Astrocyte (in vitro differentiated cells and primary cell): Measurements from ENCODE around the gene CCDC30.

Source experiments
- EZH2 ChIP-seq: IDR thresholded peaks from 2 replicates; pipeline ENCODE4 v1.6.1; 2012; ENCODE audit warnings: mild to moderate bottlenecking, low read length, inconsistent platforms; ENCODE audit not compliant: insufficient read depth
- TF ChIP-seq, protein P1 (sequence below): IDR thresholded peaks from 2 replicates; pipeline ENCODE4 v1.5.1; 2011; ENCODE audit warnings: low read depth, mild to moderate bottlenecking, inconsistent platforms, low read length, moderate library complexity; ENCODE audit not compliant: insufficient read depth

DNA sequence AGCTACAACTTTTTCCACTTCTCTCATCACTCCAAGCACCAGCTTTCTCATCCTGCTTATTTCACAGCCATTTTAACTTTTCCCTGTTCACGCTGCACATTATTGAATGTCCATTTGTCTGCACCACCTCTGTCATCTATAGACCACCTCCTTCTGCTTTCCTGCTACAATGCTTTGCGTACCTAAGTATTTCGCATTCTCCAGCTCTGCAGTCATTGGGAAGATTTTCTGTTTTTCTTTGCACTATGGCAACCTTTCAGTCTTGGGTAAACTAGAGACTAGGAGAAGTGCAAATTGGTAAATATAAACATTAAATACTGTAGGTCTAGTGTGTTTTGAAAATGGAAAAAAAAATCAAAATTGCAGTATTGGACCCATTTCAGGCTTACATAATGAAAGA lies 835 bp downstream of the CCDC30 start:
- TF ChIP-seq, protein P1, sequence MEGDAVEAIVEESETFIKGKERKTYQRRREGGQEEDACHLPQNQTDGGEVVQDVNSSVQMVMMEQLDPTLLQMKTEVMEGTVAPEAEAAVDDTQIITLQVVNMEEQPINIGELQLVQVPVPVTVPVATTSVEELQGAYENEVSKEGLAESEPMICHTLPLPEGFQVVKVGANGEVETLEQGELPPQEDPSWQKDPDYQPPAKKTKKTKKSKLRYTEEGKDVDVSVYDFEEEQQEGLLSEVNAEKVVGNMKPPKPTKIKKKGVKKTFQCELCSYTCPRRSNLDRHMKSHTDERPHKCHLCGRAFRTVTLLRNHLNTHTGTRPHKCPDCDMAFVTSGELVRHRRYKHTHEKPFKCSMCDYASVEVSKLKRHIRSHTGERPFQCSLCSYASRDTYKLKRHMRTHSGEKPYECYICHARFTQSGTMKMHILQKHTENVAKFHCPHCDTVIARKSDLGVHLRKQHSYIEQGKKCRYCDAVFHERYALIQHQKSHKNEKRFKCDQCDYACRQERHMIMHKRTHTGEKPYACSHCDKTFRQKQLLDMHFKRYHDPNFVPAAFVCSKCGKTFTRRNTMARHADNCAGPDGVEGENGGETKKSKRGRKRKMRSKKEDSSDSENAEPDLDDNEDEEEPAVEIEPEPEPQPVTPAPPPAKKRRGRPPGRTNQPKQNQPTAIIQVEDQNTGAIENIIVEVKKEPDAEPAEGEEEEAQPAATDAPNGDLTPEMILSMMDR = no peak
- no peak for TF ChIP-seq EZH2
